ENCODE results near the gene SLC25A19.

Gene SLC25A19

GRCh38 chr17:75289115-75289831, at the start of gene SLC25A19:
Gene SLC25A19 (minus strand): TSS chr17:75289433. CDS start chr17:75286764, 2,669 bp downstream.
- DNase-seq: peak; percentile 99

- no peak for DNase-seq
Measured at GRCh38 chr17:75338335-75338734, 49.1 kb upstream of the SLC25A19 start.

GRCh38 chr17:75335315-75335714, 46.1 kb upstream of the SLC25A19 start:
- DNase-seq: no peak

- no peak for DNase-seq
Measured at GRCh38 chr17:75334723-75335122, 45.5 kb upstream of the SLC25A19 start.

GRCh38 chr17:75331671-75332070, 42.4 kb upstream of the SLC25A19 start:
- no peak for DNase-seq

- DNase-seq: no peak
Measured at GRCh38 chr17:75327757-75328156, 38.5 kb upstream of the SLC25A19 start.

GRCh38 chr17:75326226-75326848, 37.1 kb upstream of the SLC25A19 start:
- DNase-seq: no peak

GRCh38 chr17:75325827-75326225, 36.6 kb upstream of the SLC25A19 start:
- peak; percentile 79 for DNase-seq

- no peak for DNase-seq
Measured at GRCh38 chr17:75325348-75325747, 36.1 kb upstream of the SLC25A19 start.

- DNase-seq: no peak
Measured at GRCh38 chr17:75321506-75321905, 32.3 kb upstream of the SLC25A19 start.

- no peak for DNase-seq
Measured at GRCh38 chr17:75319904-75320691, 30.9 kb upstream of the SLC25A19 start.

GRCh38 chr17:75318615-75319222, 29.5 kb upstream of the SLC25A19 start:
- no peak for DNase-seq

GRCh38 chr17:75318211-75318610, 29.0 kb upstream of the SLC25A19 start:
- DNase-seq: no peak

GRCh38 chr17:75317671-75318070, 28.4 kb upstream of the SLC25A19 start:
- no peak for DNase-seq

GRCh38 chr17:75316253-75316652, 27.0 kb upstream of the SLC25A19 start:
- no peak for DNase-seq

- DNase-seq: no peak
Measured at GRCh38 chr17:75315541-75316243, 26.5 kb upstream of the SLC25A19 start.

GRCh38 chr17:75313941-75314551, 24.8 kb upstream of the SLC25A19 start:
- no peak for DNase-seq

GRCh38 chr17:75308732-75309629, 19.7 kb upstream of the SLC25A19 start:
- DNase-seq: no peak

- no peak for DNase-seq
Measured at GRCh38 chr17:75307957-75308731, 18.9 kb upstream of the SLC25A19 start.

GRCh38 chr17:75301502-75302206, 12.4 kb upstream of the SLC25A19 start:
- no peak for DNase-seq

Data from NCI-H2171 treated with DMSO at 0.1 percent for 48 hours (cell line).